Pancreas (tissue), 10 donors: ENCODE measurements around the gene SPG21. TPM values are rescaled to one million over a fixed set of nuclear protein-coding genes. Genes with fewer than 3 reads are reported as not detected.

Experiments used
- ATAC-seq, 4 donors: fragments of 200-7000 bp; cut with Tn5 transposase; one replicate each; pipeline versions ENCODE4 v1.8.0 to v1.9.1; 2020; ENCODE audit warnings: mild to moderate bottlenecking in 4 of 4, moderate library complexity in 4 of 4
- DNase-seq, 6 donors: peaks; one replicate each; pipeline ENCODE4 v3.0.0-alpha.2; 2020
- FAIRE-seq: peaks from 2 replicates; lab custom pipeline; 2012; peaks lifted over from hg19 to GRCh38; lab: Jason Lieb, UNC
- H3K27ac ChIP-seq, 4 donors: fragments of 200-600 bp; sonication (generic); 1 replicate in 3 of 4; 2 replicates in 1 of 4; pipeline versions ENCODE4 v1.5.0 to v1.8.0; 2020
- H3K27me3 ChIP-seq, 4 donors: fragments of 200-600 bp; one replicate each; pipeline ENCODE4 v1.8.0; 2021
- H3K36me3 ChIP-seq, 3 donors: fragments of 200-600 bp; sonication (generic) in 1 of 3; one replicate each; pipeline versions ENCODE4 v1.5.0 to v1.8.0; 2020 to 2021
- H3K4me1 ChIP-seq, 3 donors: fragments of 200-600 bp; one replicate each; pipeline ENCODE4 v1.8.0; 2021
- H3K4me3 ChIP-seq, 4 donors: fragments of 200-600 bp; sonication (generic) in 2 of 4; one replicate each; pipeline versions ENCODE4 v1.5.0 to v1.8.0; 2020 to 2021
- H3K9me3 ChIP-seq, 4 donors: fragments of 200-600 bp; one replicate each; pipeline ENCODE4 v1.8.0; 2021
- WGBS, 2 donors: extraction: QIAGEN DNeasy Blood & Tissue Kit; methylation state at CpG; one replicate each; pipeline ENCODE4 v1.1.7; 2013; 5-methylcytosine and 5-hydroxymethylcytosine counted together
- intact Hi-C, 3 donors: fragments of 100-400 bp; cut with DNase I; formaldehyde crosslinking; loops; one replicate each; pipeline versions ENCODE4 v1.11.1 to v1.14.2; 2022
- polyA plus RNA-seq, 2 donors: library from polyadenylated mRNA; stranded (reverse); fragments of 200-250 nt; gene quantifications; one replicate each; pipeline ENCODE4 v1.2.3, GENCODE V29; 2013
- total RNA-seq, 6 donors: library from RNA; stranded (reverse); fragmentation: NEBNext Ultra II Directional in 4 of 6; extraction: Animal tissue kit (Norgen Biotek cat#: 25700) in 4 of 6; gene quantifications; one replicate each; pipeline versions ENCODE4 v1.2.1 to v1.2.4, GENCODE V29; 2021 to 2023
- TF ChIP-seq, protein P1 (sequence below), 4 donors: fragments of 200-600 bp; sonication (generic) in 3 of 4; IDR thresholded peaks; one replicate each; pipeline versions ENCODE4 v1.5.0 to v1.8.0; 2021; ENCODE audit warnings: antibody characterized with exemption in 4 of 4
- donor health status: healthy with polysubstance abuse.
- donor health status: DM: no; HTN: no; CAD: no; lungs with moderate emphysema.
- donor health status: DM: no; HTN: no; CAD: no.
- donor health status: control.
- donor health status: control.
- donor health status: Bipolar disorder and iron deficiency.
- donor health status: DM: yes; HTN: yes; CAD: no.
- donor health status: DM: no; HTN: no; CAD: no.
- donor health status: DM: no; HTN: no; CAD: no.
- donor health status: DM: yes; HTN: yes; CAD: no.

The SPG21 gene
- total and polyA plus RNA-seq, 8 donors: 21.1 to 40.2 (median 29.5) TPM

DNA sequence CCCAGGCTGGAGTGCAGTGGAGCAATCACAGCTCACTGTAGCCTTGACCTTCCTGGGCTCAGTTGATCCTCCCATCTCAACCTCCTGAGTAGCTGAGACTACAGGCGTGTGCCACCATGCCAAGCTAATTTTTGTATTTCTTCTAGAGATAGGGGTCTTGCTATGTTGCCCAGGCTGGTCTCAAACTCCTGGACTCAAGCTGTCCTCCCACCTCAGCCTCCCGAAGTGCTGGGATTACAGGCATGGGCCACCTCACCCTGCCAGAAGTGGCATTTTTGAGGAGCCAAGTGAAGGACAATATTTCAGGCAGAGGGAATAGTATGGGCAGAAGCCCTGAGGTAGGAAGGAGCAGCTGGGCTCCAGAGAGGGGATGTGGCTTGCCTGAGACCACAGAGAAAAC, 73.3 kb downstream of the SPG21 start:
- Histone ChIP-seq H3K9me3 (no peaks in the 10 kb centered on the region), H3K4me1 (no peaks in the 10 kb centered on the region), H3K27me3 (no peaks in the 10 kb centered on the region), H3K27ac (no peak overlapping the region), H3K4me3 (no peak overlapping the region), H3K36me3 (no peaks in the 10 kb centered on the region)
- DNase-seq (no peak), FAIRE-seq (no peak), ATAC-seq (no peak)
- intact Hi-C loops: loop anchor here in 1 of 3 donors (10.0 kb wide), 1 partner anchor 182 kb away; no protein-coding TSS in a partner anchor
- 86 to 97% methylated on average over 2 of the region's 2 CpGs for WGBS, 2 donors
- TF ChIP-seq, protein P1, sequence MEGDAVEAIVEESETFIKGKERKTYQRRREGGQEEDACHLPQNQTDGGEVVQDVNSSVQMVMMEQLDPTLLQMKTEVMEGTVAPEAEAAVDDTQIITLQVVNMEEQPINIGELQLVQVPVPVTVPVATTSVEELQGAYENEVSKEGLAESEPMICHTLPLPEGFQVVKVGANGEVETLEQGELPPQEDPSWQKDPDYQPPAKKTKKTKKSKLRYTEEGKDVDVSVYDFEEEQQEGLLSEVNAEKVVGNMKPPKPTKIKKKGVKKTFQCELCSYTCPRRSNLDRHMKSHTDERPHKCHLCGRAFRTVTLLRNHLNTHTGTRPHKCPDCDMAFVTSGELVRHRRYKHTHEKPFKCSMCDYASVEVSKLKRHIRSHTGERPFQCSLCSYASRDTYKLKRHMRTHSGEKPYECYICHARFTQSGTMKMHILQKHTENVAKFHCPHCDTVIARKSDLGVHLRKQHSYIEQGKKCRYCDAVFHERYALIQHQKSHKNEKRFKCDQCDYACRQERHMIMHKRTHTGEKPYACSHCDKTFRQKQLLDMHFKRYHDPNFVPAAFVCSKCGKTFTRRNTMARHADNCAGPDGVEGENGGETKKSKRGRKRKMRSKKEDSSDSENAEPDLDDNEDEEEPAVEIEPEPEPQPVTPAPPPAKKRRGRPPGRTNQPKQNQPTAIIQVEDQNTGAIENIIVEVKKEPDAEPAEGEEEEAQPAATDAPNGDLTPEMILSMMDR (IDR thresholded peaks at IDR 0.05): no peak

DNA sequence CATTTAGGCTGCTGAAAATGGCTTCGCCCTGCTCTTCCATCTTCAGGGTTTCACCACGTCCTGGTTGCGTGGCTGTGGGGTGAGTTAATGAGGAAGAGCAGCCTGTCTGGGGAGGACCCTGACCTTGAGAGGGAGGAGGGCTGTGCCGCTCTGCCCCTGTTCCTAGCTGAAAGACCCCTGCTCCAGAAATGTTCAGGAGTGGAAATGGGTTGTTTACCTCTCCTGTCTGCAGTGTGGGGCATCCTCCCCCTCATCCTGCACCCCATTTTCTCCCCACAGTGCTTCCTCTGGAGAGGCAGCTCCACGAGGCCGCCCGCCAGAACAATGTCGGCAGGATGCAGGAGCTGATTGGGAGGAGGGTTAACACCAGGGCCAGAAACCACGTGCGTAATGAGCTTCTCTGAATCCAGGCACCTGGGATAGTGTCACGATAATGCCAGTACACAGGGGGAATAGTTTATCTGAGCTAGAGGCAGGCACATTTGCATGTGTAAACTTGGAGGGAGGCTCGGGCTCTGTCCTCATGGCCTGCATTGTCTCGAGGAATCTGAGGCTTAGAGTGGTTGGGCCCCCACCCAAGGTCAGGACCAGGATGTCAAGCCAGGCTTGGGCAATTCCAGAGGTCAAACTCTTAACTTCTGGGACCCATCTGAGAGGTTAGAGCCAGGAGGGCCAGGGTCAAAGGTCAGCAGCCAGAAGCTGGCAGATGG, 74.0 kb downstream of the SPG21 start:
- Histone ChIP-seq H3K4me1 (no peaks in the 10 kb centered on the region), H3K27me3 (no peaks in the 10 kb centered on the region), H3K4me3 (no peak overlapping the region), H3K9me3 (no peaks in the 10 kb centered on the region), H3K27ac (no peak overlapping the region), H3K36me3 (no peaks in the 10 kb centered on the region)
- FAIRE-seq: no peak
- DNase-seq: no peak
- intact Hi-C loops: loop anchor here in 1 of 3 donors (10.0 kb wide), 1 partner anchor 181 kb away; no protein-coding TSS in a partner anchor
- 63 to 69% methylated on average over 13 of the region's 13 CpGs for WGBS, 2 donors
- ATAC-seq: no peak
- TF ChIP-seq, protein P1 (IDR thresholded peaks at IDR 0.05): no peak

Other genes with a start within 250 kb of the SPG21 start
- 1 to 10 TPM in 3 of 6 donors, under 1 TPM in 3; 0.52 to 1.9 (median 0.92) TPM for gene RBPMS2, start 214.3 kb downstream of the SPG21 start, total RNA-seq
- gene RBPMS2, start 214.3 kb downstream of the SPG21 start, polyA plus RNA-seq: 1 to 10 TPM; 1.8 to 2.3 TPM
- gene PIF1, start 164.3 kb downstream of the SPG21 start, total RNA-seq: under 1 TPM in 4 of 6 donors, not detected in 2; 0.06 to 0.66 (median 0.31) TPM
- under 1 TPM; 0.38 to 0.47 TPM for gene PIF1, start 164.3 kb downstream of the SPG21 start, polyA plus RNA-seq
- gene PLEKHO2, start 148.0 kb downstream of the SPG21 start, total RNA-seq: 10 to 100 TPM in 1 of 6 donors, 1 to 10 TPM in 5; 1.3 to 13.5 (median 4.4) TPM
- 1 to 10 TPM; 5.0 to 7.4 TPM for gene PLEKHO2, start 148.0 kb downstream of the SPG21 start, polyA plus RNA-seq
- gene ANKDD1A, start 78.0 kb downstream of the SPG21 start, total RNA-seq: 1 to 10 TPM; 2.0 to 4.9 (median 3.8) TPM
- gene ANKDD1A, start 78.0 kb downstream of the SPG21 start, polyA plus RNA-seq: 1 to 10 TPM; 2.2 to 4.6 TPM
- gene MTFMT, start 39.7 kb upstream of the SPG21 start, total RNA-seq: 1 to 10 TPM; 3.3 to 6.6 (median 4.4) TPM
- gene MTFMT, start 39.7 kb upstream of the SPG21 start, polyA plus RNA-seq: 1 to 10 TPM; 1.9 to 3.5 TPM
- gene SLC51B, start 55.5 kb upstream of the SPG21 start, total RNA-seq: under 1 TPM in 2 of 6 donors, not detected in 4; 0.26 to 0.49 TPM
- gene SLC51B, start 55.5 kb upstream of the SPG21 start, polyA plus RNA-seq: 1 to 10 TPM in 1 of 2 donors, not detected in 1; 1.1 TPM
- gene RASL12, start 78.1 kb upstream of the SPG21 start, total RNA-seq: 1 to 10 TPM in 3 of 6 donors, under 1 TPM in 3; 0.28 to 4.2 (median 1.2) TPM
- gene RASL12, start 78.1 kb upstream of the SPG21 start, polyA plus RNA-seq: 1 to 10 TPM; 2.8 TPM
- not detected for gene KBTBD13, start 86.8 kb upstream of the SPG21 start, total RNA-seq
- gene KBTBD13, start 86.8 kb upstream of the SPG21 start, polyA plus RNA-seq: not detected
- 1 to 10 TPM; 1.5 to 3.3 (median 2.4) TPM for gene UBAP1L, start 125.3 kb upstream of the SPG21 start, total RNA-seq
- gene UBAP1L, start 125.3 kb upstream of the SPG21 start, polyA plus RNA-seq: 10 to 100 TPM in 1 of 2 donors, 1 to 10 TPM in 1; 7.9 to 11.4 TPM
- gene PDCD7, start 143.9 kb upstream of the SPG21 start, total RNA-seq: 10 to 100 TPM in 3 of 6 donors, 1 to 10 TPM in 3; 7.3 to 13.1 (median 9.5) TPM
- gene PDCD7, start 143.9 kb upstream of the SPG21 start, polyA plus RNA-seq: 1 to 10 TPM; 7.3 to 9.8 TPM
- 10 to 100 TPM; 17.6 to 31.1 (median 20.9) TPM for gene CLPX, start 195.4 kb upstream of the SPG21 start, total RNA-seq
- gene CLPX, start 195.4 kb upstream of the SPG21 start, polyA plus RNA-seq: 1 to 10 TPM; 6.3 to 8.3 TPM
- gene CILP, start 221.6 kb upstream of the SPG21 start, total RNA-seq: 10 to 100 TPM in 1 of 6 donors, 1 to 10 TPM in 2, under 1 TPM in 3; 0.28 to 20.7 (median 3.1) TPM
- gene CILP, start 221.6 kb upstream of the SPG21 start, polyA plus RNA-seq: 1 to 10 TPM; 1.0 to 1.1 TPM